ENCODE results near the gene CAMTA1.
"Not testable (repeated sequence)": the region's sequence is repeated elsewhere in the genome, so short reads cannot be mapped to it uniquely, and the experiment has no call there.

The CAMTA1 gene

GRCh38 chr1:7136166-7136953, 351.1 kb downstream of the CAMTA1 start:
- DNase-seq (ENCODE audit: low read depth in 2 of 3, low spot score in 2 of 3), result no peak

GRCh38 chr1:7140251-7140650, 355.0 kb downstream of the CAMTA1 start:
- DNase-seq (ENCODE audit: low read depth in 2 of 3, low spot score in 2 of 3), result no peak

DNA sequence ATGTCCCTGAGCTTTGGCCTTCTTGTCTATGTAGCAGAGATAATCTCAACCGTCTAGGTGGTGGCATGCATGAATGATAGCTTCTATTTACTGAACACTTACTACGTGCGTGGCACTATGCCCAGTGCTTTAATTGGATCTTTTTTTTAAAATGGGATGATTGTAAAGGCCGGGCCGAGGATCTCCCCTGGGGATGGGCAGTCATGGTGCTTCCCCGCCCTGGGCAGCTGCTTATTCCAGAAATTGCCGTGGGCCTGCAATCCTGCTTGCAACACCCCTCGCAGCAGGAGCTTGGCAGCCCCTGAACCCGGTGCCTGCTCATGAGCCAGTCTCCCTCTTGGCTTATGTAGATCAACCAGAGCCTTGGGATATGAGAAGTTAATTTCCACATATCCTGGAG, 360.7 kb downstream of the CAMTA1 start:
- no peak for DNase-seq (ENCODE audit: low read depth in 2 of 3, low spot score in 2 of 3)

GRCh38 chr1:7146710-7147109, 361.5 kb downstream of the CAMTA1 start:
- DNase-seq (ENCODE audit: low read depth in 2 of 3, low spot score in 2 of 3), result no peak

- not testable (repeated sequence) for DNase-seq (ENCODE audit: low read depth in 2 of 3, low spot score in 2 of 3)
Observed at GRCh38 chr1:7147581-7148282, 362.5 kb downstream of the CAMTA1 start.

DNA sequence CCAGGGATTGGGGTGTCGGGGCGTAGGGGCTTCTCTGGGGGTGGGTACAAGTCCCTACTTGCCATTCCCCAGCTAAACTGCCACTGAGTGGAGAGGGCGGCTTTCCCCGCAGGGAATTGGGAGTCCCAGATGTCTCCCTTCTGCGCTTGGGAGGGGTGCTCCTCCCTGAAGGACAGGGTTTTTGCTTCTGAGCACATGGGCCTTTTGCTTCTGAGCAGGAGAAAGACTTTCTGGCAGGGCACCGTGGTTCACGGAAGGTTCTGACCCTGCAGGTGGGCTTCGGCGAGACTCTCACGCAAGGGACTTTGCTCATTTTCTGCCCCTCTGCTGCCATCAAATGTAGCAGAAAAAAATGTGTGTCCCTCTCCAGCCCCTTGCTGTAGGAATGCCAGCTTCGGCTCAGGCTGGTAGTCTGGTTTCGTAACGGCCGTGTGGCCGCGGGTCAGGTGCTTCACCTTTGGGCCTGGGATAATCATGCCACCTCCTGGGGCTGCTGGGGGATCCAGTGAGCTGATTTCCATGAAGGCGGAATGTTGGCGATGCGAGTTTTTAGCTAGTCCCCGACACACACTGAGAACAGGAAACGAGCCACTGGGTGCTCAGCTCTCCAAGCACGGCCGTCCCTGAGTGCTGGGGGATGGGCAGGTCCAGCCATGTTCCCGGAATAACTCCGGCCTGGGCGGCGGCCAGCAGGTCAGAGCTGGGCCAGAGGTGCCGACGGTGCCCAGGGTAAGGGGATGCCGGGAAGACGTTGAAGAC, 364.0 kb downstream of the CAMTA1 start:
- DNase-seq (ENCODE audit: low read depth in 2 of 3, low spot score in 2 of 3), result no peak

- DNase-seq (ENCODE audit: low read depth in 2 of 3, low spot score in 2 of 3), result no peak
Observed at GRCh38 chr1:7150724-7151280, 365.5 kb downstream of the CAMTA1 start.

DNA sequence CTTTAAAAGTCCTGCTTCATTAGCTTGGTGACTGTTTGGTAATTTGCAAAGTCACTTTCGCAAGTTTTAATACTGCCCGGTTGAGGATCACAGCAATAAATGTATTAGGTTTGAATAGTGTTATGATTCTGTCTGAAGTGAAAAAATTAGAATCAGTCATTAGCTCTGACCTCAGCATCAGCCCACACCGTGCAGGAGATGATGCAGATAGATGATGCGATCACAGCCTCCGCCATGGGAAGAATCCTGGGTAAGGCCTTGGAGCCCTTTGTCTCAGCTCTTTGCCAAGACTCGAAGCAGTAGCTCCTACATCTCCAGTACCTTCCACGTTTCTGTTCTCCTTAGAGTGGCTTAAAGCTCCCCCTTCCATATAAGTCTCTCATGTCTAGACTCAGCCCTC, 366.7 kb downstream of the CAMTA1 start:
- DNase-seq (ENCODE audit: low read depth in 2 of 3, low spot score in 2 of 3), result no peak

DNA sequence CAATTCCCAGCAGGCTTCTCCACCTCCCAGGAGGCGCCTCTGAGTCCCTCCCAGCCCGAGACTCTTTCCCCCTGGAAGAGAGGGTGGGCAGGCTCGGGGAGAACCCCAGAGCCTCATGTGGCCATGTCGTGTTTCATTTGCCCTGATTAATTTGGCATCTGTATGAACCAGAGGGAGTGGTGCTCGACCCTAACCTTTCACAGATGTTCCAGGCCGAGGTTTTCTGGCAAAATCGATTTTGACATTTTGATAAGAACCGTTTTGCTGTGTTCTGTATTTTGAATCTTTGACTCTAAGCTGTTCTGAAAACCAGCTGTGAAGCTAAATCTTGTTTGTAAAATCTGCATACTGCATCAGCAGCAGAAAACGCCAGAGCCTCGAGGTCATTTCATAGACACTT, 367.4 kb downstream of the CAMTA1 start:
- DNase-seq (ENCODE audit: low read depth in 2 of 3, low spot score in 2 of 3), result no peak

DNA sequence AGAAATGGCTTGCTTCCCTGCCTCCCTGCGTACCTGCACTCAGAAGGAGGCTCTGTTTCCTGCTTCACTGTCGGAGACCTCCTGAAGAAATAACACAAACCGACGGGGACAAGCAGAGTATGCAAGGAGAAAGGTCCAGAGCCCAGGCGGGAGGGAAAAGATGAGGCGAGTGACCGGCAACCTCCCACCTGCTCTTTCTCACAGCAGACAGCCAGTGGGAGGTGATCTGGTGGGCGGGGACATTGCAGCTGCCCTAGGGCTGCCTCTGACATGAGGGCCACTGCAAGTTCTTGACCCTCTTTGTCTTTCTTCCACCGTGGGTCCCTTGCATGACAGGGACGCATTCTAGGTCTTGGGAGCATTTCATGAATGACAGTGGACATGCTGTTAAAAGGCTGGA, 368.2 kb downstream of the CAMTA1 start:
- no peak for DNase-seq (ENCODE audit: low read depth in 2 of 3, low spot score in 2 of 3)

DNA sequence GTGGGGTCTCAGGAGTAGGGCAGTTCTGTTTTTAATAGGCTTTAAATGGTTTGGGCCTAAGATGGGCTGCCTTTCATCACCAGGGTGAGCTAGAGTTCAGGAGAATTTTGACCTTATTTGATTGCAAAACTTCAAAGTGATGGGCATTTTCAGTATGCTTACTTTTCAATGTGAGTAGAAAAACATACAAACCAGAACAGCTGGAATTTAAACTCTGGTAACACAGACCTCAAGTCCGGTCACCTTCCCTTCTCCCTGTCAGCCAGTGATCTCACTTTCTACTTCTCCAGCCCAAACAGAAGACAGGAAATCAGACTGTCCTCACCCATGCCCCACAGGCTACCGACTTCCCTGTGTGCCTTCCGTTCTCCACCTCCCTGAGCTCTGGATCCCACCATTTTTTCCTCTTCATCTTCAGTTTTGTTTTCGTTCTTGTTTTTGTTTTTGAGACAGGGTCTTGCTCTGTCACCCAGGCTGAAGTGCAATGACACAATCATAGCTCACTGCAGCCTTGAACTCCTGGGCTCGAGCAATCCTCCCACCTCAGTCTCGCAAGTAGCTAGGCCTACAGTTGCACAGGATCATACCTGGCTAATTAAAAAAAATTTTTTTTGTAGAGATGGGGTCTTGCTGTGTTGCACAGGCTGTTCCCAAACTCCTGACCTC, 374.0 kb downstream of the CAMTA1 start:
- no peak for DNase-seq (ENCODE audit: low read depth in 2 of 3, low spot score in 2 of 3)

DNA sequence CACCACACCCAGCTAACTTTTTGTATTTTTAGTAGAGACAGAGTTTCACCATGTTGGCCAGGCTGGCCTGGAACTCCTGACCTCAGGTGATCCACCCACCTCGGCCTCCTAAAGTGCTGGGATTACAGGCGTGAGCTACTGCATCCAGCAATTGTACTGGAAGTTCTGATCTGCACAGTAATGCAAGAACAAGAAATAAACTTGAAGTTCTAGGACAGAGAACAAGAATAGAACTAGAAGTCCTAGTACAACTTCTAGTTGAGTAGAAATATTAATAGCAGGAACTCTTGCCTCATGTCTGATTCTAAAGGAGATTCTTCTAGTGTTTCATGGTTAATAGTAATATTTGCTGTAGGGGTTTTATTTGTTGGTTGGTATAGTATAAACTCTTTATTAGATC, 383.3 kb downstream of the CAMTA1 start:
- DNase-seq (ENCODE audit: low read depth in 2 of 3, low spot score in 2 of 3), result not testable (repeated sequence)

- no peak for DNase-seq (ENCODE audit: low read depth in 2 of 3, low spot score in 2 of 3)
Observed at GRCh38 chr1:7171168-7171567, 385.9 kb downstream of the CAMTA1 start.

DNA sequence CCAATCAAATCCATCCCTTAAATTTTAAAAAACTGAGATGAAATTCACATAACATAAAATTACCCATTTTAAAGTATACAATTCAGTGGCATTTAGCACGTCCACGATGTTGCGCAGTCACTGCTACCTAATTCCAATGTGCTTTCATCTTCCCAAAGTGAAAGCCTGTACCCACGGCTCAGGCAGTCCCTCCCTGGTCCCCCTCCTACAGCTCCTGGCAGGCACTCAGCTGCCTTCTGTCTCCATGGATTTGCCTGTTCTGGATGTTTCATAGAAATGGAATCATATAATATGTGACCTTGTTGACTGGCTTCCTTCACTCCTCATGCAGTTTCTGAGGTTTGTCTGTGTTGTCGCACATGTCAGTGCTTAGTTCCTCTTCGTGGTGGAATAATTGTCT, 386.3 kb downstream of the CAMTA1 start:
- DNase-seq (ENCODE audit: low read depth in 2 of 3, low spot score in 2 of 3), result no peak

- DNase-seq (ENCODE audit: low read depth in 2 of 3, low spot score in 2 of 3), result no peak
Observed at GRCh38 chr1:7172804-7173203, 387.6 kb downstream of the CAMTA1 start.

DNA sequence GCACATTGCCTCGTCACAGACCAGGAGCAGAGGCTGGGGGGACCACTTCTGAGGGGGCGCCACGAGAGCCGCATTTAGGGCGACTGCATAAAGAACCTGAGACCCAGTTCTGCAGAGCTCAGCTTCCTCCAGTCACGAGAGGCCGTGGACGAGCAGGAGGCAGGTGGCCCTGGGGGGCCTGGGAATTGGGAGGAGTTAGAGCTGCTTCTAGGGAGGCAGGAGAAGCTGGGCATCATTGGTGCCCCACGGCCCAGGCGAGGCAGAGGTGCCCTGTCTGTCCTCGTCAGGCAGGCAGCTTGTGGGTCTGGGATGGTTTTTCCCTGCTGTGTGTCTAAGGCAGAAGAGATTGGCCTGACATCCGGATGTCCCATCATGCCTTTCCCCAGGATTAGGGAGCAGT, 389.3 kb downstream of the CAMTA1 start:
- no peak for DNase-seq (ENCODE audit: low read depth in 2 of 3, low spot score in 2 of 3)

DNA sequence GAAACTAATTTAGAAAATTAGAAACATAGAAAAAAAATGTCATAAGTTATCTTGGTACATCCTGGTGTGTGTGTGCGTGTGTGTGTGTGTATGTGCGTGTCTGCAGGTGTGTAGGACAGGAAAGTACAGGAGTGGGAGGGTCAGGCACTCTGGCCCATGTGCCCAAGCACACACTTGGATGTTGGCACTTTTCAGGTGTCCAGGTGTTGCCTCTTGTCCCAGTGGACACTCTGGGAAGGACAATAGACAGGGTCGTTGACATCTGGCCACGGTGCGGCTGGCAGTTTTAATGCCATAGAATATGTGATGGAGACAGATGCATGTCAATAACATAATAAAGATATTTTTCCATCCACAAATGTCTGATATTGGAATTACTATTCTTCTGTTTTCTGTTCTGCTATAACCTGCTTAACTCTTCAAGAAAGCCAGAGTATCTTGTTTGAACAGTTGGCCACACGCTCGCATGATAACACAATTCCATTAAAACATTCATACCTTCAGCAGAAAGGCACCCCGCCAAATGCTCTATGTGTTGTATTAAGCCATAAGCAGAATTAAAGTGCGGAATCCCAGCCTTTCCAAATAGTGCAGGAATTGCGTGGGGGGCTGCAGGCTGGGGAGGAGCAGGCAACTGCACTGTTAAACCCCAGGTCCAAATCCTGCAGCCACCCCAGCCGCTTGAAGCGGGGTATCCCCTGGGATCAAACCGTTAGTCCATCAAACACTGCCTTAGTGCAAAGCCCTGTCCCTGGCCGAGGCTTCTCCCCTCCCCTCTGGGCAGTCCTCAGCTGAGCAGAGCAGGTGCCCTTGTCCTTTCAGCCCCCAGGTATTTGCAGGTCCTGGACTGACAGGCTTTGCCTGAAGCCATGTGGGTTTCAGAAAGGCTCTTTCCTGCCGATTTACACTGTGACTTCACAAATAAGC, 390.0 kb downstream of the CAMTA1 start:
- no peak for DNase-seq (ENCODE audit: low read depth in 2 of 3, low spot score in 2 of 3)

DNA sequence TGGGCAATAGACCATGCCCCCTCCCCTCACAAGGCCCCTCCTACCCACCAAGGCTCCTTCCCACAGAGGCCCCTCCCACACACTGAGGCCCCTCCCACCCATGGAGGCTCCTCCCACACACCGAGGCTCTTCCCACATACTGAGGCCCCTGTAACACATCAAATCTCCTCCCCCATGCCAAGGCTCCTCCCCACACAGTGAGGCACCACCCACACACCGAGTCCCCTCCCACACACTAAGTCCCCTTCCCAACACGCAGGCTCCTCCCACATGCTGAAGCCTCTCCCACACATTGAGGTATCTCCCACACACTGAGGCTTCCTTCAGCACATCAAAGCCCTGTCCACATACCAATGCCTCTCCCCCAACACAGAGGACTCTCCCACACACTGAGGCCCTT, 391.8 kb downstream of the CAMTA1 start:
- DNase-seq (ENCODE audit: low read depth in 2 of 3, low spot score in 2 of 3), result no peak

GRCh38 chr1:7177438-7178146, 392.3 kb downstream of the CAMTA1 start:
- no peak for DNase-seq (ENCODE audit: low read depth in 2 of 3, low spot score in 2 of 3)
